Measurements from ENCODE around the gene IRX3.

IRX3 gene

DNA sequence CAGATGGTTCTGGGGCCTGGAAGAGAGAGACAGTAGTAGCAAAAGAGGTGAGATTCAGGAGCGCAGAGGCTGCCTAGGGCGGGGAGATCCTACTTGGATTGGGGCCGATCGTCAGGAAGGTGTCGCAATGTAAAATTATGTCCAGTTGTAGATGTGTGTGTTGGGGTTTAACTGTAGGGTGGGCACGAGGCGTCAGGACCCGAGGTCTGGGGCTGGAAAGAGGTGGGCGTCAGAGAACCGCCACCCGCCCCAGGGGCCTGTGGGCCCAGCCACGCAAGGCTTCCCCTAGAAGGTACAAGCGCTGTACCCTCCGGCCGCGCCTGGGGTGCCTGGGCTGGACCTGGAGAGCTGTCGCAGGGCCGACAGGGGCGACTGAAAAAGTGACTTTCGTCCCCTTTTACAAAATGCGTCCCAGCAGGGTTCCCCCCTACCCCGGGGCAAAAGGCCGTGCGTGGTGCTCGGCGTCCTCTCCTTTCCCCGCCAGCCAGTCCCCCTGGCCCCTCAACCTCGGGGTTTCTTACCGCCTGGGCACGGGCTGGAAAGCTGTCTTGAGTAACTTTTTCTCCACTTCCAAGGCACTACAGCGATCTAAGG is 2.8 kb downstream of the IRX3 start:
- DNase-seq (ENCODE audit: low read depth, low spot score), result no peak
- Histone ChIP-seq H3K36me3 (ENCODE audit: insufficient read depth, low read length) (no peaks in the 10 kb centered on the region), H3K4me3 (no peak overlapping the region), H3K9ac (ENCODE audit: insufficient read length) (no peak overlapping the region), H3K9me3 (ENCODE audit: low read depth, low read length) (no peaks in the 10 kb centered on the region), H3K27ac (no peak overlapping the region)
- TF ChIP-seq POLR2AphosphoS5 (IDR thresholded peaks at IDR 0.05; ENCODE audit: borderline replicate concordance, low read depth, low read length) (no peak), EZH2 (IDR thresholded peaks at IDR 0.05) (no peak), FOXP2 (optimal IDR thresholded peaks at IDR 0.05; ENCODE audit: control extremely low read depth, extremely low read length, insufficient read depth) (no peak)

DNA sequence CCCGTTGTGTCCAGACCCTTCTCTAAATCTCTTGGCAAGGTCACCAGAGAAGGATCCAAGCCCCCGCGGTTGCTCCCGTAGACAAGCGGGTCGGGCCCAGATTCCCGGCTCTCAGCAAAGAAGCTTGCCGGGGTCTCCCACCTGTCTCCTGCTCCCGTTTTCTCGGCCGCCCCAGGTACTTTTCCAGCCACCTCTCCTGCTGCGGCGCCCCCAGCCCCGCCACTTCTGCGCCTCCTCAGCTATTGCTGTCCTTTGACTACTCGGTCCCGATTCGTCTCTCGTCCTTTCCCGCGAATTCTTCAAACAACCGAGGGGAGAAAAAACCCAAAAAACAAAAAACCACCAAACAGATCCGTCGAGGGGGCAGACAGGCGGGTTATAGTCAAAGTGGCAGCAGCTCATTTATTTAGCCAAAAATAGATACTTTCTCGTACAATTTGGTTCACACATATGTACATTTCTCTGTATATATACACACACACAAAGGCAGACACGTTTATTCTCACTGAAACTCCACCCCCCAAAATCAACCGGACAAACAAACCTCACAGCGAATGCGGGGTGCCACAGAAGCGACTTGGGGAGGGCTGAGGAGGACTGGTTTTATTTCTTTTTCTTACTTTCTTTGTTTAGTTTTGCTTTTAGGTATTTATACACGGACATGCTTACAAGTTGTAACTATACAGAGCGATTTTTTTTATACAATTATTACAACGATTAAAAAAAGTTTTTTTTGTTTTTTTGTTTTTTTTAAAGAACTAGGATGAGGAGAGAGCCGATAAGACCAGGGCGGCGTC is 3.5 kb downstream of the IRX3 start:
- DNase-seq (ENCODE audit: low read depth, low spot score), result no peak

DNA sequence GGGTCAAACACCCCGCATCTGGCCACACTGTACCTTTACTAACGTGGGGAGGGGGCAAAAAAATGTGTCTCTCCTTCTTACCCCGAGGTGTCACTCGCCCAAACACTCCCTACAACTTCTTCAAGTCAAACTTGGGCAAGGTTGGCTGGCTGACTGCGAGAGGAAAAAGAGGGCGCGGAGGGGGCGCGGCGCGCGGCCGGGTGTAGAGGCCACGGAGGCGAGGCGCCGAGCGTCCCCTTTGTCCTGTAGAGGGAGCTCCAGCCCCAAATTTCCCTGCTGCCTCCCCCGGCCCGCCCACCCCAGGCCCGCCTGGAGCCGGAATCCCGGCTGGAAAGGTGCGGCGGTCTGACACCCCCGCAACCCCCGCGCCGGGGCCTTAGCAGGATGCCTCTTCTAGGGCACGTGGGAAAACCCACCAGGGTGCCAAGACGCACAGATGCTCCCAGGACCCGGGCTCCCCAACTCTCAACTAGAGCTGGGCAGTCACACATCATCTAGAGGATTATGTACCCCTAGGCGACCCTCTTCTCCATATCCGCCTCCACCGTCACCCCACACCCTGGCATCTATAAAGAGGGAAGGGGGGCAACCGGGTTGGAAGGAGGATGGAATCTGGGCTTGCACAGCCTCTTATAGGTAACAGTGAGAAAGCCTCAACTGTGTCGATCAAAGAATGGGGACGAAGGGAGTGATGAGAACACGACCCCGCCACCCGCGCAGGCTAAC is 4.2 kb downstream of the IRX3 start:
- Histone ChIP-seq H3K9me3 (ENCODE audit: low read depth, low read length) (no peaks in the 10 kb centered on the region), H3K36me3 (ENCODE audit: insufficient read depth, low read length) (no peaks in the 10 kb centered on the region), H3K27ac (no peak overlapping the region), H3K4me3 (no peak overlapping the region), H3K9ac (ENCODE audit: insufficient read length) (no peak overlapping the region)
- TF ChIP-seq EZH2 (IDR thresholded peaks at IDR 0.05), result no peak
- TF ChIP-seq FOXP2 (optimal IDR thresholded peaks at IDR 0.05; ENCODE audit: control extremely low read depth, extremely low read length, insufficient read depth), result no peak
- no peak for TF ChIP-seq POLR2AphosphoS5 (IDR thresholded peaks at IDR 0.05; ENCODE audit: borderline replicate concordance, low read depth, low read length)
- DNase-seq (ENCODE audit: low read depth, low spot score), result no peak

More for the DNA sequence above, 3.5 kb downstream of the IRX3 start:
- Histone ChIP-seq H3K4me3 (no peak overlapping the region), H3K9me3 (ENCODE audit: low read depth, low read length) (no peaks in the 10 kb centered on the region), H3K9ac (ENCODE audit: insufficient read length) (no peak overlapping the region), H3K27ac (no peak overlapping the region), H3K36me3 (ENCODE audit: insufficient read depth, low read length) (no peaks in the 10 kb centered on the region)
- TF ChIP-seq FOXP2 (optimal IDR thresholded peaks at IDR 0.05; ENCODE audit: control extremely low read depth, extremely low read length, insufficient read depth), result no peak
- TF ChIP-seq EZH2 (IDR thresholded peaks at IDR 0.05), result no peak
- no peak for TF ChIP-seq POLR2AphosphoS5 (IDR thresholded peaks at IDR 0.05; ENCODE audit: borderline replicate concordance, low read depth, low read length)

DNA sequence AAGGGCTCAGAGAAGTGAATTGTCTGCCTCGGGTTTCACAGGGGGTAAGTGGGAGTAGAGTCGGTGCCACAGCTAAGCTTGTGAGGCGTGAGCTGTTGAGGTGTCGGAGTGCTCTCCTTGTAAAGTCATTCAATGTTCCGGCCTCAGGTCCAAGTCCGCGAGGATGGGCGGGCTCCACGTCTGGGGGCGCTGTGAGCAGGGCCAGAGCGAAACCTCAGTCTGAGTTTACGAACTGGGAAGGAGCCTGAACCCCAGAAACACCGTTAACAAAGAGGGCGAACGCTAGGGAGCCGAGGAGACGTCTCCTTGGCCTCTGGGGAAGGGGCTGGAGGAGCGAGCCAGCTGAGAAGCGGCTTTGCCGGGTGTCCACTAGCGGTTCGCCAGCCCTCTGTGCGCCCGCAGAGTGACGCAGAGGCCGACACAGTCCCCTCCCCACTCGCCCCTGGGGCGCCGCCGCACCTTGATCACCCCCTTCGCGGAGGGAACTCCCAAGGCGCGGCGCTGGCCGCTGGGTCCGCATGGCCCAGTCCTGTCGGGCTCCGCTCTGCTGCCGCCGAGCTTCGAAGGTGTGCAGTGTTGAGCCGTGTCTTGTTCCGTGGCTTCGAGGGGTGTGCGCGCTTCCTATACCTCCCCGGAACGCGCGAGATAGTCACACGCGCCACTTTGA is 4.9 kb downstream of the IRX3 start:
- DNase-seq (ENCODE audit: low read depth, low spot score), result no peak
- no peaks in the 10 kb centered on the region for H3K9me3 ChIP-seq (ENCODE audit: low read depth, low read length)
- H3K9ac ChIP-seq (ENCODE audit: insufficient read length), result no peak overlapping the region
- H3K36me3 ChIP-seq (ENCODE audit: insufficient read depth, low read length), result no peaks in the 10 kb centered on the region
- TF ChIP-seq EZH2 (IDR thresholded peaks at IDR 0.05) (no peak), FOXP2 (optimal IDR thresholded peaks at IDR 0.05; ENCODE audit: control extremely low read depth, extremely low read length, insufficient read depth) (no peak), POLR2AphosphoS5 (IDR thresholded peaks at IDR 0.05; ENCODE audit: borderline replicate concordance, low read depth, low read length) (no peak)
- no peak overlapping the region for H3K27ac ChIP-seq
- no peak overlapping the region for H3K4me3 ChIP-seq

DNA sequence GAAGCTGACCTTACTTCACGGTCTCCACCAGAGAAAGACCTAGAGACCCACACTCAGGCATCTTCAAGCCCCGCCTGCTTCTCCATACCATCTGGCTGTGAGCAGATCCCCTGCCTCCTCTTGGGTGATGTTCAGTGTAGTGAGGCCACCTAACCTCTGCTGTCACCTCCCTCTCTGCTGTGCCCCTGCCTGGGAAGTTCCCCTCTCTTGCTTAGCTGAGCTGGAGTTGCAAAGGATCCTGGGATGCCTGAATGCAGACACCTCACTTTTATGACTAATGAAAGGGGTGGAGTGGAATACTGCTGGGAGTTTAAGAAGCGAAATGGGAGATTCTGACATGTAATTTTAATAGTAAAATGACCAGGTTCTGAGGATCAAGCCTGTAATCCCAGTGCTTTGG is 5.8 kb downstream of the IRX3 start:
- Histone ChIP-seq H3K9ac (ENCODE audit: insufficient read length) (no peak overlapping the region), H3K9me3 (ENCODE audit: low read depth, low read length) (no peaks in the 10 kb centered on the region)
- TF ChIP-seq EZH2 (IDR thresholded peaks at IDR 0.05) (no peak), POLR2AphosphoS5 (IDR thresholded peaks at IDR 0.05; ENCODE audit: borderline replicate concordance, low read depth, low read length) (no peak), FOXP2 (optimal IDR thresholded peaks at IDR 0.05; ENCODE audit: control extremely low read depth, extremely low read length, insufficient read depth) (no peak)

GRCh38 chr16:54277845-54278703 is 8.5 kb downstream of the IRX3 start:
- no peaks in the 10 kb centered on the region for H3K9me3 ChIP-seq (ENCODE audit: low read depth, low read length)
- H3K27ac ChIP-seq, result no peak overlapping the region
- no peak for DNase-seq (ENCODE audit: low read depth, low spot score)
- no peak for TF ChIP-seq FOXP2 (optimal IDR thresholded peaks at IDR 0.05; ENCODE audit: control extremely low read depth, extremely low read length, insufficient read depth)
- no peak for TF ChIP-seq POLR2AphosphoS5 (IDR thresholded peaks at IDR 0.05; ENCODE audit: borderline replicate concordance, low read depth, low read length)
- TF ChIP-seq EZH2 (IDR thresholded peaks at IDR 0.05), result no peak
- no peak overlapping the region for H3K9ac ChIP-seq (ENCODE audit: insufficient read length)
- no peaks in the 10 kb centered on the region for H3K36me3 ChIP-seq (ENCODE audit: insufficient read depth, low read length)
- H3K4me3 ChIP-seq, result no peak overlapping the region

More for the DNA sequence above, 5.8 kb downstream of the IRX3 start:
- no peak for DNase-seq (ENCODE audit: low read depth, low spot score)
- H3K4me3 ChIP-seq, result no peak overlapping the region
- no peaks in the 10 kb centered on the region for H3K36me3 ChIP-seq (ENCODE audit: insufficient read depth, low read length)
- H3K27ac ChIP-seq, result no peak overlapping the region

DNA sequence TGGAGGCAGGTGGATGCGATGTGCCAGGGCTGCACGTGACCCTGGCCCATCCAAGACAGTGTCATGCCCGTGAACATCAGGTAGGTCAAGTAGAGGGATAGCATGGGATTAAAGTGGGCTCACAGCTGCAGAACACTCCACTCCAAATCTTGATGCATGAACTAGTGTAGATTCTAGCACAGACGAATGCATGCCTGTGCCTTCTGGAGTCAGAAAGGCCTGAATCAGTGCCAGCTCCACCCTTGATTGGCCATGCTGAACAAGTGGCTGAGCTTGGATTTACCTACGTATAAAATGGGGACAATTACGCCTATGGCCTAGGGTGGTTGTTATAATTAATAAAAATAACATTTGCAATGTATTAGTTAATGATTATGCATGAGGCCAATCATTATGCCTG is 10.6 kb downstream of the IRX3 start:
- no peak for DNase-seq (ENCODE audit: low read depth, low spot score)
- TF ChIP-seq FOXP2 (optimal IDR thresholded peaks at IDR 0.05; ENCODE audit: control extremely low read depth, extremely low read length, insufficient read depth) (no peak), EZH2 (IDR thresholded peaks at IDR 0.05) (no peak), POLR2AphosphoS5 (IDR thresholded peaks at IDR 0.05; ENCODE audit: borderline replicate concordance, low read depth, low read length) (no peak)
- Histone ChIP-seq H3K27ac (no peak overlapping the region), H3K9ac (ENCODE audit: insufficient read length) (no peak overlapping the region), H3K36me3 (ENCODE audit: insufficient read depth, low read length) (no peaks in the 10 kb centered on the region), H3K4me3 (no peak overlapping the region), H3K9me3 (ENCODE audit: low read depth, low read length) (no peaks in the 10 kb centered on the region)

All from SK-N-MC (cell line).